GM21390 (cell line): ENCODE data around the gene TRIM16.
"Not testable (repeated sequence)": the region's sequence is repeated elsewhere in the genome, so short reads cannot be mapped to it uniquely, and the experiment has no call there.

Experiments
- ATAC-seq: cut with Tn5 transposase; IDR thresholded peaks from one replicate; pipeline ENCODE4 v1.9.1; 2021; ENCODE audit not compliant: unreplicated experiment

The TRIM16 gene

DNA sequence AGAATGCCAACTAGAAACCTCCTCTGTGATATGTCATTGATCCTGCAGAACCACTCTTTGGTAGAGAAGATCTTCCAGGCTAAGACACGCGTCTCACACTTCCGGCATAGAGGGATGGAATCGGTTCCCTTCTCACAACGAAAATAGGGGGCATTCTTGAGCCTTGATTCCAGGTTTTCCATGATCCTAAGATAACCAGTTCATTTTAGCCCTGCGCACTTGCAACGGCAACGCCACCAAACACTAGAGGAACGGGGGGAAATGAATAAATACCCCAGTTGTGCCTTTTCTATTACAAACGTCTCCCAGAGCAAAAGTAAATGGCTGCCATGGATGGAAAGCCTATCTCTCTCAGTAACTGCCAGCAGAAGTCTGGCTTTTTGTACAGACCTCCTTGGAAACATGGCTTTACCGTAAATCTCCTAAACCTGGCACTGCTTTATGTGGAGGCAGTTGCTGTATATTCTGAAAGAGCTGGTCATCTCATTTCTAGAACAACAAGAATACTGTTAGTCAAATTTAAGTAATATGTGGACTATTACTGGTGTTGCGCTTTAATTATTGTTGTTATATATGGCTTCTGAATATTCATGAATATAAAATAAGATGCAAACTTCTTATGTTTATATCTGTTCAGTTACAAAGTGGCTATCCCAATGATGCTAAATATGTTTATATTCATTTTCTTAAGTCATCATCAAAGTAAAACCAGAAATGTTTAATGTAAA is 64.6 kb downstream of the TRIM16 start, which contains the start of gene FBXW10B:
FBXW10B (minus strand) TSS at position 374 of the 728 bp plus-strand sequence; CDS start at position 182, 192 bp downstream.
- not testable (repeated sequence) for ATAC-seq

DNA sequence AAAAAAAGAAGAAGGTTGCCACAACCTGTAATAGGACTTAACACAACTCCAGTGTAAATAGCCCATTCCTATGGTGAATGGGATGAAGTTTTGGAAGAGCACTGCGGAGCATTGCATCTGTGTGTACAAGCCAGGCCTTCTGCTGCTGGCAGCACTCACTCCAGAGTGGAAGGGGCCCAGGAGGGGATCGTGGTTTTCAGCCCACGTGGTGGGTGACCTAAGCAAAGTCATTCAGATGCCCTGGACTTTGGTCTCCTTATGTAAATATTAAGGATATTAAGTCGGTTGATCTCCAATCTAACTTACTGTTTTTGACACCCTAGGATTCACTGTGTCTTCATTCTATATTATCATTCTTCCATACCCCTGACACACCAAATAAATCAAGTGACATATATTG is 67.3 kb downstream of the TRIM16 start:
- ATAC-seq: not testable (repeated sequence)

DNA sequence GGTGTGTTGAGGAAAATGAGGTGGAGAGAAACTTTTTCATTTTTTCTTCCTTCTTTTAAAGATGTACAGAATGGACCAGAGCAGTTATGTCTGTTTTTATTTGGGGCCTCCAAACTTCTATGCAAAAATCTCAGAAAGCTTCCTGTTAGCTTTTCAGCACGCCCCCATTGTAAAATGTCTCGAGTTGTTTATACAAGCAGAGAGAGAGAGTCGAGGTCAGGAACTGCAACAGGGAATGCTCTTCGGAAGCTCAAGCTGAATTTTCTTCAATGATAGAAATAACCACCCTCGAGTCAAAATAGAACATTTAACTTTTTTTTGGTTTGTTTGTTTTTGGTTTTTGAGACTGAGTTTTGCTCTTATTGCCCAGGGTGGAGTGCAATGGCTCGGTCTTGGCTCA is 68.3 kb downstream of the TRIM16 start:
- not testable (repeated sequence) for ATAC-seq

DNA sequence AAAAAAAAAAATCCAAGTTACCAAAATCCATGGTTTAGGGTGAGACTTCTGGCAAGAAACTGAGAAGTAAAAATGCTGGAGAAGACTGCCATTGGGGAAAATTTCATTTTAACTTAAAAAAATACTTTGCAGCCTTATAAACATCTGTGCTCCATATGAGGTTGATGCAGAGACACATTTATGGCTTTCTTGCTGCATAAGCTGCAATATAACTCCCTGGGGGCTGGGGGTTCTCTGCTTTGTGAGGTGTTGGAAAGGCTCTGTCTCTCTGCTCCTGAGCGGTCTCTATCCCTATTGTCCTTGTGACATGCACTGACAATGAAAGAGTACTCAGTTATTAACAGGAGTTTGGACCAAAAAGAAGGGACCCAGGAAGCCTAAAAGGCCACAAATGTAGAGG is 71.0 kb downstream of the TRIM16 start:
- ATAC-seq: not testable (repeated sequence)

DNA sequence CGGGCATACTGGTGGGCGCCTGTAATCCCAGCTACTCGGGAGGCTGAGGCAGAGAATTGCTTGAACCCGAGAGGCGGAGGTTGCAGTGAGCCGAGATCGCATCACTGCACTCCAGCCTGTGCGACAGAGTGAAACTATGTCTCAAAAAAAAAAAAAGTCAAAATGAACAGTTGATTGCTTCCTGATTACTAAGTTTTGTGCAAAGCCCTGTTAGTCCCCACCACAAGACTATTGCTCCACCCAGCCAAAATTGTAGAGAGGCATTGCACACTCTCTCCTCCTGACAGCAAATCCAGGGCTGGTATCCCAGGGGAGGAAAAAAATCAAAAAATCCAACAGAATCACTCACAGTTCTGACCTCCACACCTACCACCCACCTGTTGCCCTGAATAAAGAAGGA is 91.2 kb downstream of the TRIM16 start:
- ATAC-seq: not testable (repeated sequence)

DNA sequence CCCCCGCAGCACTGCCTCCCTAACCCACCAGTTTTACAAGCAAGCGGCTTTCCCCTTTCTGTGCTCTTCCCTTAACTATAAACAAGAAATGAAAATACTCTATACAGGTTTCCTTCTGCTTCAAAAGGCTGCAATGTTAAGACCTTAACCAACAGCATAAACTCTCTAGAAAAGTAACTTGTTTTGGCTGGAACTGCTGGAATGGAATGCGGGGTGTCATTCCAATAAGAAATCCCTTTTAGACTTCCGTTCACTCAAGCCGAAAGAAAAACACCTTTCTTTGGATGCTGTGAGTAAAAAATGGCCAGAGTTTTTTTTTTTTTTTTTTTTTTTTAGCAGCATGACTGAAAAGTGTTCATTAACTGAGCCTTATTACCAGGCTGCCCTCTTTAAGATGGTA is 92.1 kb downstream of the TRIM16 start:
- ATAC-seq: not testable (repeated sequence)

DNA sequence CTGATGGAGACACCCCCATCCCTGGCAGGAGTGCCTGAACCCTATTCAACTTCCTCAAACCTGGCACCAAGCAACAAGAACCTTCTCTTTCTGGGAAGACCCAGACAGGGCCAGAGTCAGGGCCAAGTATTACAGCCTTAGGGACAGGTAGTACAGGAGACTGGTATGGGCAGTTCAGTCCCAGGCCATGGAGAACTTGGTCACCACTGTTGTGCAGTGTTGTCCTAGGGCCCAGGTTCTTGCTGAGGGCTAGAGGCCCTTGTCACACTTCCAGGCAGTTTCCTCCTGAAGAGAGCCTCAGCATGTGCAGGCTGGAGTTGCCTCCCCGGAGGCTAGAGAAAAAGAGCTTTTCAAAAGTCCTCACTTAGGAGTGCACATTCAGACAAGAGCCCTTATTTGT is 93.3 kb downstream of the TRIM16 start:
- not testable (repeated sequence) for ATAC-seq

DNA sequence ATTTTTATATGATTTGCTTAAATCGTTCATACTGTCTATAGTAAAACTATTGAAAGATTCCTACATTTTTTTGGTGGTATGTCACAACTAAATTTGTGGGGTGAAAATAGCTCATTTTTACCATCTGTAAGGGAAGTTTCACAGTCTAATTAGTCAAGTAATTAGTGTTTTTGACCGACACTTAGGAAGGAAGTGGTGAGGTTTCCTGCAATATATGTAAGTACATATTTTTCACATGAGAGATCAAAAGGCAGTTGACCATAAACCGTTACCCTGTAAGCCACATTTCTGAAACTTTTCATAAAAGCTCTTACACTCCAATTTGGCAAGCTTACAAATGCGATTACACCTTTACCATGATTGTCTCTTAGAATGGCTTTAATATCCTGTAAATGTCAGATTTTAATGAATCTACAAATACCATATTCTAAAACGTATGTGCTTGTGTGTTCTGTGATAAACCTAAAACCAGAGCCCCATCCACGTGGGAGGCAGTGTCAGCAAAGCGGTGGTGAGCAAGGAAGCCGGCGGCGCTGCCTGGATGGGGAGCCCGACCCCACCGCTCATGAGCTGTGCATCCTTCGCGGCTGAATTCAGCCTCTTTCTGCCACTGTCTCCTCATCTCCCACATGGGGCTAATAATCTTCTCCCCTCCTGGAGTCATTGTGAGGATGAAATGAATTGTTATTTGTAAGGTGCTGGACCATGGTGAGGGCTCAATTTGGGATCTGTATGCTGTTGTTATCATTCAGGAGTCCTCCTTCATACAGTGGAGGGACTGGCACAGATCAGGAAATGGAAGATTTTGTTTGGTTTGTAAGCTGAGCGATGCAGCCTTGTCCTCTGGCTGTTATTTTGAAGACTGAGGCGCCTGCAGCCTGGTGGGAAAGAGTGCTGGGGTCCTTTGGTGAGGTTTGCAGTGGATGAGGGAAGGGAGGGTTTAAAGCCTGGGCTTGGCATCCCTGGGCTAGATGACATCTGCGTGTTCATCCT is 94.3 kb downstream of the TRIM16 start:
- not testable (repeated sequence) for ATAC-seq

DNA sequence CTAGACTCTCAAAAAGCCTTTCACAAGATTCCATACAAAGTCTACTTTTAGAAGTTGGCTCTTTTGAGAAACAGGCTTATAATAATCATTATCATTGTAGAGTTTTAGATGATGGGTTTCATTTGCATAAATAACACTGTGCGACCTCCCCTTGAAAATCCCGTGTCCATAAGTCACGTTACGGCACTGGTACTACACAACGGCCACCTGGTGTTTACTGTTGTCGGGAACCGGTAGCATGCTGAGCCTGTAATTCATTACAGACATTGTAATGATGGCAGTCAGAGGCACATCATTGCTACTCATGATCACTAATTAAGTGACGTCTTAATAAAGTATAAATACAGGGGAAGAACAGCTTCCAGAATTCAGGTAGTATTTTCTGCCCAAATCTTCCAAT is 96.1 kb downstream of the TRIM16 start:
- not testable (repeated sequence) for ATAC-seq

DNA sequence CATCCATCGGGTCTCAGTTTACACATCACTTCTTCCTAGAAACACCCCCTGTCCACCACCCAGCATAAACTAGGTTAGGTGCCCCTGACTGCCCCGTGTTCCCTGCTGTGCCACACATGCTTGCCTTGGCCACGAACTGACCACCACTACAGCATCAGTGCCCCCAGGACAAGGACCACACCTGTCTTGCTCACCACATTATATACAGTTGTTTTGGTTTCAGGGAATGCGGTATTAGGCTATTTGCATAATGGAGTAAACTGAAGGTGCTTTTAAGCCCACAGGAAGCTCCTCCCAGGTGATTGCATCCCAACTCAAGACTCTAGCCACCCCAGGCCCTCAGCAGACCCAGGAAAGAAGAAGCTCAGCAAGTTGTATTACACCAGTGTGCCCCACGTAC is 100.8 kb downstream of the TRIM16 start:
- not testable (repeated sequence) for ATAC-seq

DNA sequence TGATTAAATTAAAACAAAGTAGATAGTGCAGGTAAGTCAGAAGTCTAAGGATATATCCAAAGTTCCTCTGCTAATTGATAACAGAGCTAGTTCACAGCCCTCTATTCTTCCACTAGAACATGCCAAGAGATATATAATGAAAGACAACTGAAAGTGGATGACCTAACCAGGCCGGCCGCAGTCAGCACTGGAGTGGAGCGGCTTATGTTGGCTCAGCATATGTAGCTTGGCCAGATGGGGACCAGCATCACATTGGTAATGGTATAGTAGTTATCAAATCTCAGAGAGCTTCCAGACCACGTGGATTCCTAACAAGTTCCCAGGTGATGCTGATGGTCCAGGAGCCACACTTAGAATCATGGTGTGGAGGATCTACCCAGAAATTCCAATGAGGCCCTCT is 102.6 kb downstream of the TRIM16 start:
- ATAC-seq: not testable (repeated sequence)
